IPS-20b (cell line): ENCODE data around the gene GARRE1.
"Not testable (repeated sequence)": the region's sequence is repeated elsewhere in the genome, so short reads cannot be mapped to it uniquely, and the experiment has no call there.

Source experiments
- H3K27ac ChIP-seq: one replicate; pipeline ENCODE4 v1.5.1; 2013; ENCODE audit warnings: low read length
- H3K27me3 ChIP-seq: 2 replicates; pipeline ENCODE4 v1.6.1; 2013; ENCODE audit warnings: mild to moderate bottlenecking, low read length, inconsistent platforms; ENCODE audit not compliant: insufficient read depth
- H3K36me3 ChIP-seq: 2 replicates; pipeline ENCODE4 v1.6.1; 2013; ENCODE audit warnings: low read depth, mild to moderate bottlenecking, inconsistent platforms, low read length, moderate library complexity; ENCODE audit not compliant: insufficient read depth
- H3K4me1 ChIP-seq: 2 replicates; pipeline ENCODE4 v1.6.1; 2013; ENCODE audit warnings: mild to moderate bottlenecking, control low read depth, inconsistent platforms, low read length, moderate library complexity; ENCODE audit not compliant: insufficient read depth
- H3K4me3 ChIP-seq: 2 replicates; pipeline ENCODE4 v1.5.1; 2013; ENCODE audit warnings: mild to moderate bottlenecking, low read length, inconsistent platforms
- H3K9ac ChIP-seq: 2 replicates; pipeline ENCODE4 v1.6.1; 2013; ENCODE audit warnings: low read depth, mild to moderate bottlenecking, inconsistent platforms, low read length, moderate library complexity
- H3K9me3 ChIP-seq: 2 replicates; pipeline ENCODE4 v1.6.1; 2013; ENCODE audit warnings: mild to moderate bottlenecking, low read depth, low read length, inconsistent platforms; ENCODE audit not compliant: insufficient read depth

GARRE1 gene

GRCh38 chr19:34235425-34235940 is 18.9 kb upstream of the GARRE1 start:
- Histone ChIP-seq H3K4me3 (no peak overlapping the region), H3K4me1 (peaks cover 16% of the 10 kb centered on the region), H3K36me3 (peaks cover 2% of the 10 kb centered on the region; the same call in 1 of the 2 replicates), H3K9me3 (no peaks in the 10 kb centered on the region), H3K9ac (no peak overlapping the region), H3K27ac (no peak overlapping the region), H3K27me3 (no peaks in the 10 kb centered on the region)

GRCh38 chr19:34236035-34236987 is 18.0 kb upstream of the GARRE1 start:
- H3K9me3 ChIP-seq, result no peaks in the 10 kb centered on the region
- no peak overlapping the region for H3K4me3 ChIP-seq
- H3K4me1 ChIP-seq, result peaks cover 9% of the 10 kb centered on the region; the same call in 1 of the 2 replicates
- no peak overlapping the region for H3K9ac ChIP-seq
- no peaks in the 10 kb centered on the region for H3K36me3 ChIP-seq
- H3K27me3 ChIP-seq, result no peaks in the 10 kb centered on the region
- no peak overlapping the region for H3K27ac ChIP-seq

- H3K4me1 ChIP-seq, result 0 out of 2 replicates have a peak, but pooled peaks cover 6% of the 10 kb centered on the region
- no peaks in the 10 kb centered on the region for H3K9me3 ChIP-seq
- H3K36me3 ChIP-seq, result no peaks in the 10 kb centered on the region
- H3K27me3 ChIP-seq, result no peaks in the 10 kb centered on the region
- no peak overlapping the region for H3K4me3 ChIP-seq
- no peak overlapping the region for H3K9ac ChIP-seq
- no peak overlapping the region for H3K27ac ChIP-seq
Measured at GRCh38 chr19:34237283-34237682, 17.1 kb upstream of the GARRE1 start.

DNA sequence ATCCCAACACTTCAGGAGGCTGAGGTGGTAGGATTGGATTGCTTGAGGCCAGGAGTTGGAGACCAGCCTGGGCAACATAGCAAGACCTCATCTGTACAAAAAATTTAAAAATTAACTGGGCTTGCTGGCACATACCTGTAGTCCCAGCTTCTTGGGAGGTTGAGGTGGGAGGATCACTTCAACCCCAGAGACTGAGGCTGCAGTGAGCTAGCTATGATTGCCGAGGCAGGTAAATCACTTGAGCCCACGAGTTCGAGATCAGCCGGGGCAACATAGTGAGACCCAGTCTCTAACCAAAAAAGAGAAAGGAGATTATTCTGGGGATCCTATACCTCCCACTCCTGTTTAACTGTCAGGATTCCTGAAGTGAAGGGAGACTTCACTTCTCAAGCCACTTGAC is 16.4 kb upstream of the GARRE1 start:
- H3K9me3 ChIP-seq, result no peaks in the 10 kb centered on the region
- no peaks in the 10 kb centered on the region for H3K27me3 ChIP-seq
- H3K27ac ChIP-seq, result no peak overlapping the region
- 0 out of 2 replicates have a peak, but pooled peaks cover 6% of the 10 kb centered on the region for H3K4me1 ChIP-seq
- no peak overlapping the region for H3K9ac ChIP-seq
- no peaks in the 10 kb centered on the region for H3K36me3 ChIP-seq
- H3K4me3 ChIP-seq, result no peak overlapping the region

DNA sequence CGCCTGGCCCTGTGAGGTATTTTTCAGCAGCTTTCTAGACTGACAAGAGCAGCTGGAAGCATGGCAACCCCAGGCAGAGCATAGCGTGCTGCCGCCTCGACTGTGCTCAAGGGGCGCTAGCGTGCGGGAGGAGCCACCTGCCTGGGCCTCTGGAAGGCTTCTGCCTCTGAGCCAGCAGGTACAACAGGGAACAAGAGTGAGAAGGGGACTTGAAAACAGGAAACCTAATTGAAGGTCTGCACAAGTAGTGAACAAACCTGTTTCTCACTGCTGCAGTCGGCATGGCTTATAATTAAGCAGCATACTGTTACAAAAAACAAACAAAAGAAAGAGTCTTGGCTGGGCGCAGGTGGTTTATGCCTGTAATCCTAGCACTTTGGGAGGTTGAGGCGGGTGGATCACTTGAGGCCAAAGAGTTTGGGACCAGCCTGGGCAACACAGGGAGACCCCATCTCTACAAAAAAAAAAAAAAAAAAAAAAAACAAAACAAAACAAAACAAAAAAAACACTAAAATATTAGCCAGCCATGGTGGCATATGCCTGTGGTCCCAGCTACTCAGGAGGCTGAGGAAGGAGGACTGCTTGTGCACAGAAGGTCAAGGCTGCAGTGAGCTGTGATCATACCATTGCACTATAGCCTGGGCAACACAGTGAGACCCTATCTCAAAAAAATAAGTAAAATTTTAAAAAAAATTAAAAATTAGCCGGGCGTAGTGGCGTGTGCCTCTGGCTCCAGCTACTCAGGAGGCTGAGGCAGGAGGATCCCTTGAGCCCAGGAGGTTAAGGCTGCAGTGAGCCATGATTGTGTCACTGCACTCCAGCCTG is 12.6 kb upstream of the GARRE1 start:
- no peak overlapping the region for H3K27ac ChIP-seq
- no peak overlapping the region for H3K4me3 ChIP-seq

DNA sequence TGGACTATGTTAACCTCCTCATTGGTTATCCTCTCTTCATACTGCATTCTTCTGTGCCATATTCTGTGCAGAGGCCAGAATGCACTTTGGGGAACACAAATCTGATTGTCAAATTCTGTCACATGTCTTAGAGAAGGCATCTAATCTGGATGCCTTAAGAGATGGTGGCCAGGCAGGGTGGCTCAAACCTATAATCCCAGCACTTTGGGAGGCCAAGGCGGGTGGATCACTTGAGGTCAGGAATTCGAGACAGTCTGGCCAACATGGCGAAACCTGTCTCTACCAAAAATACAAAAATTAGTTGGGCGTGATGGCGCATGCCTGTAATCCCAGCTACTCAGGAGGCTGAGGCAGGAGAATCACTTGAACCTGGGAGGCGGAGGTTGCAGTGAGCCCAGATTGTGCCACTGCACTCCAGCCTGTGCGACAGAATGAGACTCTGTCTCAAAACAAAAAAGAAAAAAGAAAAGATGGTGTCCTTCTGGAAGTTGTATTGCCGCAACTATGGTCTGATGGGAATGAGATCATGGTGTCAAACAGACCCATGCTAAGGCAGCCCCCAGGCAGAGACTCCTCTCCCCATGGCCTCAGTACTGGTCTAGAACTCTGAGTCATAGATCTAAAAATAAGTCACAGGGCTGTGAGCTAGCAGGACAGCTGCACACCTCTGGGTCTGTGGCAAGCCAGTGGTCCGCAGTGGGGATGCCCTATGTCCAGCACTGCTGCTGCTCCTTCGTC is 11.0 kb upstream of the GARRE1 start:
- not testable (repeated sequence) for H3K4me1 ChIP-seq, H3K27me3 ChIP-seq, H3K9me3 ChIP-seq, H3K9ac ChIP-seq, H3K36me3 ChIP-seq, H3K27ac ChIP-seq, H3K4me3 ChIP-seq

More for the DNA sequence above, 12.6 kb upstream of the GARRE1 start:
- Histone ChIP-seq H3K27me3 (no peaks in the 10 kb centered on the region), H3K36me3 (no peaks in the 10 kb centered on the region), H3K4me1 (peaks cover 11% of the 10 kb centered on the region; the same call in 1 of the 2 replicates), H3K9me3 (no peaks in the 10 kb centered on the region), H3K9ac (no peak overlapping the region)

GRCh38 chr19:34243876-34244578 is 10.3 kb upstream of the GARRE1 start:
- H3K4me3 ChIP-seq, result no peak overlapping the region
- no peak overlapping the region for H3K27ac ChIP-seq
- H3K27me3 ChIP-seq, result no peaks in the 10 kb centered on the region
- no peaks in the 10 kb centered on the region for H3K36me3 ChIP-seq
- H3K4me1 ChIP-seq, result peaks cover 5% of the 10 kb centered on the region; the same call in 1 of the 2 replicates
- no peaks in the 10 kb centered on the region for H3K9me3 ChIP-seq
- H3K9ac ChIP-seq, result no peak overlapping the region

- Histone ChIP-seq H3K4me1 (peaks cover 5% of the 10 kb centered on the region; the same call in 1 of the 2 replicates), H3K9ac (no peak overlapping the region), H3K27me3 (no peaks in the 10 kb centered on the region), H3K9me3 (no peaks in the 10 kb centered on the region), H3K4me3 (no peak overlapping the region), H3K36me3 (no peaks in the 10 kb centered on the region), H3K27ac (no peak overlapping the region)
Measured at GRCh38 chr19:34244611-34245299, 9.6 kb upstream of the GARRE1 start.

DNA sequence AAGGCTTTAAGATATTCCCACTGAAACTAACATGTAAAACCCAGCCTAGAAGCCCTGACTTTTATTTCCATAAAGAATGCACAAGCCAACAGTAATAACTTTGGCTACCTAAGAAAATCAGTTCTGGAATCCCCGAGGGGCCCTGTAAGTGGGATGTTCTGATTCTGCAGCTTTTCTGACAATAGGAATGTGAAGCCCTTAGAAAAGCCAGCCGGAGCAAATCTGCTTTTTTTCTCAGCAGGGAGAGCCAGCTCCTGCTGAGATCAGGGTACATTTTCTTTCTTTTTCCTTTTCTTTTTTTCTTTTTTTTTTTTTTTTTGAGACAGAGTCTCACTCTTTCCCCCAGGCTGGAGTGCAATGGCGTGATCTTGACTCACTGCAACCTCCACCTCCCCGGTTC is 8.0 kb upstream of the GARRE1 start:
- no peaks in the 10 kb centered on the region for H3K27me3 ChIP-seq
- peaks cover 5% of the 10 kb centered on the region; the same call in 1 of the 2 replicates for H3K4me1 ChIP-seq
- H3K9me3 ChIP-seq, result no peaks in the 10 kb centered on the region
- no peak overlapping the region for H3K27ac ChIP-seq
- no peak overlapping the region for H3K4me3 ChIP-seq
- no peaks in the 10 kb centered on the region for H3K36me3 ChIP-seq
- H3K9ac ChIP-seq, result no peak overlapping the region

- Histone ChIP-seq H3K4me1 (peaks cover 5% of the 10 kb centered on the region; the same call in 1 of the 2 replicates), H3K27ac (no peak overlapping the region), H3K4me3 (no peak overlapping the region), H3K9me3 (no peaks in the 10 kb centered on the region), H3K27me3 (no peaks in the 10 kb centered on the region), H3K36me3 (no peaks in the 10 kb centered on the region), H3K9ac (no peak overlapping the region)
Measured at GRCh38 chr19:34248941-34249340, 5.4 kb upstream of the GARRE1 start.
